Measurements from ENCODE around the gene IMMP2L. TPM values are rescaled to one million over a fixed set of nuclear protein-coding genes. Genes with fewer than 3 reads are reported as not detected.

IMMP2L gene
- total and polyA plus RNA-seq, 8 donors: 2.5 to 40.8 (median 20.0) TPM; not detected in 1

- intact Hi-C loops (cut with DNase I; ENCODE audit: low total_unique reads): no loop called here
Observed at GRCh38 chr7:111371437-111371836, 190.9 kb downstream of the IMMP2L start.

GRCh38 chr7:111370002-111370401, 192.3 kb downstream of the IMMP2L start:
- intact Hi-C loops (cut with DNase I; ENCODE audit: low total_unique reads): no loop called here
- 95 to 100% (median 98%) methylated on average over 1 of the region's 1 CpG for WGBS, 5 donors
- no peaks in the 10 kb centered on the region for H3K9me3 ChIP-seq
- TF ChIP-seq CTCF (IDR thresholded peaks at IDR 0.05) (no peak), POLR2A (IDR thresholded peaks at IDR 0.05) (no peak), EP300 (IDR thresholded peaks at IDR 0.05) (no peak), POLR2AphosphoS5 (IDR thresholded peaks at IDR 0.05) (no peak)
- H3K4me1 ChIP-seq: no peaks in the 10 kb centered on the region
- H3K27ac ChIP-seq: no peak overlapping the region
- H3K27me3 ChIP-seq: no peaks in the 10 kb centered on the region
- H3K4me3 ChIP-seq: no peak overlapping the region
- H3K36me3 ChIP-seq: no peaks in the 10 kb centered on the region
- DNase-seq: no peak

More at GRCh38 chr7:111371437-111371836, 190.9 kb downstream of the IMMP2L start:
- 86 to 98% (median 90%) methylated on average over 1 of the region's 1 CpG for WGBS, 5 donors
- TF ChIP-seq CTCF (IDR thresholded peaks at IDR 0.05) (no peak), POLR2AphosphoS5 (IDR thresholded peaks at IDR 0.05) (no peak), EP300 (IDR thresholded peaks at IDR 0.05) (no peak), POLR2A (IDR thresholded peaks at IDR 0.05) (no peak)
- Histone ChIP-seq H3K9me3 (no peaks in the 10 kb centered on the region), H3K36me3 (no peaks in the 10 kb centered on the region), H3K4me1 (no peaks in the 10 kb centered on the region), H3K27me3 (no peaks in the 10 kb centered on the region), H3K27ac (no peak overlapping the region), H3K4me3 (no peak overlapping the region)
- DNase-seq: no peak

- Histone ChIP-seq H3K27me3 (no peaks in the 10 kb centered on the region), H3K4me1 (no peaks in the 10 kb centered on the region), H3K36me3 (no peaks in the 10 kb centered on the region), H3K9me3 (no peaks in the 10 kb centered on the region), H3K27ac (no peak overlapping the region), H3K4me3 (no peak overlapping the region)
- WGBS, 5 donors: 86 to 94% (median 92%) methylated on average over 3 of the region's 3 CpGs
- TF ChIP-seq EP300 (IDR thresholded peaks at IDR 0.05) (no peak), POLR2A (IDR thresholded peaks at IDR 0.05) (no peak), POLR2AphosphoS5 (IDR thresholded peaks at IDR 0.05) (no peak), CTCF (IDR thresholded peaks at IDR 0.05) (no peak)
- intact Hi-C loops (cut with DNase I; ENCODE audit: low total_unique reads): no loop called here
- DNase-seq: no peak
Observed at GRCh38 chr7:111368381-111369065, 193.8 kb downstream of the IMMP2L start.

- H3K36me3 ChIP-seq: no peaks in the 10 kb centered on the region
- DNase-seq: no peak
- 74 to 95% (median 85%) methylated on average over 6 of the region's 6 CpGs for WGBS, 5 donors
- TF ChIP-seq CTCF (IDR thresholded peaks at IDR 0.05): no peak
- no peak for TF ChIP-seq POLR2AphosphoS5 (IDR thresholded peaks at IDR 0.05)
- no peak for TF ChIP-seq POLR2A (IDR thresholded peaks at IDR 0.05)
- no peak for TF ChIP-seq EP300 (IDR thresholded peaks at IDR 0.05)
- no peak overlapping the region for H3K4me3 ChIP-seq
- intact Hi-C loops (cut with DNase I; ENCODE audit: low total_unique reads): no loop called here
- H3K9me3 ChIP-seq: no peaks in the 10 kb centered on the region
- H3K27ac ChIP-seq: no peak overlapping the region
- H3K4me1 ChIP-seq: peaks cover 0 to 3% (median 0%) of the 10 kb centered on the region in 4 donors
- H3K27me3 ChIP-seq: no peaks in the 10 kb centered on the region
Observed at GRCh38 chr7:111364413-111364812, 197.9 kb downstream of the IMMP2L start.
